Astrocyte of the spinal cord (primary cell): Measurements from ENCODE around the gene ZMYM4.

Experiments
- DNase-seq: peaks from one replicate; pipeline ENCODE4 v3.0.0; 2011; ENCODE audit warnings: low read depth, low spot score
- H3K4me3 ChIP-seq: 2 replicates; pipeline ENCODE4 v1.5.1; 2011; ENCODE audit warnings: low read depth, mild to moderate bottlenecking, low read length, moderate library complexity
- in situ Hi-C: cut with HindIII; loops from 2 replicates; pipeline ENCODE4 v1.10.0; 2017; ENCODE audit warnings: low sequenced_read_pairs
- TF ChIP-seq, protein P1 (sequence below): IDR thresholded peaks from 2 replicates; pipeline ENCODE4 v1.5.1; 2012; ENCODE audit warnings: low read depth, mild to moderate bottlenecking, low read length, inconsistent platforms

ZMYM4 gene

GRCh38 chr1:35407743-35408142 lies 139.2 kb downstream of the ZMYM4 start:
- in situ Hi-C loops, result no loop called here
- H3K4me3 ChIP-seq, result no peak overlapping the region
- TF ChIP-seq, protein P1, sequence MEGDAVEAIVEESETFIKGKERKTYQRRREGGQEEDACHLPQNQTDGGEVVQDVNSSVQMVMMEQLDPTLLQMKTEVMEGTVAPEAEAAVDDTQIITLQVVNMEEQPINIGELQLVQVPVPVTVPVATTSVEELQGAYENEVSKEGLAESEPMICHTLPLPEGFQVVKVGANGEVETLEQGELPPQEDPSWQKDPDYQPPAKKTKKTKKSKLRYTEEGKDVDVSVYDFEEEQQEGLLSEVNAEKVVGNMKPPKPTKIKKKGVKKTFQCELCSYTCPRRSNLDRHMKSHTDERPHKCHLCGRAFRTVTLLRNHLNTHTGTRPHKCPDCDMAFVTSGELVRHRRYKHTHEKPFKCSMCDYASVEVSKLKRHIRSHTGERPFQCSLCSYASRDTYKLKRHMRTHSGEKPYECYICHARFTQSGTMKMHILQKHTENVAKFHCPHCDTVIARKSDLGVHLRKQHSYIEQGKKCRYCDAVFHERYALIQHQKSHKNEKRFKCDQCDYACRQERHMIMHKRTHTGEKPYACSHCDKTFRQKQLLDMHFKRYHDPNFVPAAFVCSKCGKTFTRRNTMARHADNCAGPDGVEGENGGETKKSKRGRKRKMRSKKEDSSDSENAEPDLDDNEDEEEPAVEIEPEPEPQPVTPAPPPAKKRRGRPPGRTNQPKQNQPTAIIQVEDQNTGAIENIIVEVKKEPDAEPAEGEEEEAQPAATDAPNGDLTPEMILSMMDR, result no peak
- DNase-seq, result no peak

DNA sequence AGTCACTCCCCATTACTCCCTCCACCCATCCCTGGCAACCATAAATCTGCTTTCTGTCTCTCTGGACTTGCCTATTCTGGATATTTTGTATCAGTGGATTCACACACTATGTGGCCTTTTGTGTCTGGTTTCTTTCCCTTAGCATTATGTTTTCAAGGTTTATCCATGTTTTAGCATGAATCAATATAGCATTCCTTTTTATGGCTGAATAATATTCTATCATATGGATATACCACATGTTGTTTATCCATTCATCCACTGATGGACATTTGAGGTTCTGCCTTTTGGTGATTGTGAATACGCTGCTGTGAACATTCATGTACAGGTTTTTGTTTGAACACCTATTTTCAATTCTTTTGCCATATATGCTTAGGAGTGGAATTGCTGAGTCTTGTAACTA lies 140.4 kb downstream of the ZMYM4 start:
- TF ChIP-seq, protein P1, result no peak
- DNase-seq, result no peak
- H3K4me3 ChIP-seq, result no peak overlapping the region
- in situ Hi-C loops, result no loop called here

DNA sequence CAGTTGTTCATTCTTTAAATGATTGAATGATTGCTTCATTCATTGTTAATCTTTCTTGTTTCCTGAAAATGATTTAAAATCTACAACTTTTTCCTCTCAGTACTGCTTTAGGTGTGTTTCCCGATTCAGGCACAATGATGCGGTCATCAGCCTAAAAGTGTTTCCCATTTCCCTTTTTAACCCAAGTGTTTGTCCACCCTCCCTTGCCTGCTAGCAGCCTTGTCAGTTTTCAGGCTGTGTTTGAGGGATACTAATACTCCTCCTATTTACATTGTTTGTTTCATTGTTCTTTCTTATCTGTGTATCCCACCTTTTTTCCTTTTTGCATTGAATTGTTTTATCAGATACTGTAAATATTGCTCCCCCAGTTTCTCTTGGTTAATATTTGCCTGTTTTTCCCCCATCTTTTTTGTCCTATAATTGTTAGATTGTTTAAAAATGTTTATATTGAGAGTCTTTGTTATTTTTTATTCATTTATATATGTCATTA lies 157.6 kb downstream of the ZMYM4 start:
- DNase-seq, result no peak
- no peak overlapping the region for H3K4me3 ChIP-seq
- TF ChIP-seq, protein P1, result no peak
- in situ Hi-C loops, result no loop called here

- DNase-seq, result no peak
- TF ChIP-seq, protein P1, result no peak
- in situ Hi-C loops, result no loop called here
- H3K4me3 ChIP-seq, result no peak overlapping the region
Observed at GRCh38 chr1:35428360-35428759, 159.9 kb downstream of the ZMYM4 start.

GRCh38 chr1:35430762-35431161 lies 162.3 kb downstream of the ZMYM4 start:
- H3K4me3 ChIP-seq, result no peak overlapping the region
- TF ChIP-seq, protein P1, result no peak
- in situ Hi-C loops, result no loop called here
- DNase-seq, result no peak

DNA sequence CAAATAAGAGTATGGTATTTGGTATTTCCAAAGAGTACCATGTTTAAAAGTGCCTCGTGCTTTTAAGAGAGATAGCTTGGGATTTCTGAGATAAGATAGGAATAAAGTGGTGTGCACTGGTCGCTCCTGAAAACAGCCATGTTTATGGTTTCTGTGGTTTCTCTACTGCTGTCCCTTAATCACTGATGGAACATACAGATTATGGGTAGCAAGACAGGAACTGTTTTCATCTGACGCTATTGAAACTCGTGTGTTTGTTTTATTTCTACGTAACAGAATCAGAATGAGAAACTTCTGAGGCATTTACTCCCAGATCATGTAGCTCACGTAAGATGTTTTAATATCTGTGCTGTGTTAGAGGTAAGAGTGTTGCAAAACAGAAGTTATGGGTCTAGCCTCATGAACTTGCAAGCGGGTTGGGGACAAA lies 162.7 kb downstream of the ZMYM4 start:
- no peak for DNase-seq
- in situ Hi-C loops, result no loop called here
- TF ChIP-seq, protein P1, result no peak
- H3K4me3 ChIP-seq, result no peak overlapping the region

DNA sequence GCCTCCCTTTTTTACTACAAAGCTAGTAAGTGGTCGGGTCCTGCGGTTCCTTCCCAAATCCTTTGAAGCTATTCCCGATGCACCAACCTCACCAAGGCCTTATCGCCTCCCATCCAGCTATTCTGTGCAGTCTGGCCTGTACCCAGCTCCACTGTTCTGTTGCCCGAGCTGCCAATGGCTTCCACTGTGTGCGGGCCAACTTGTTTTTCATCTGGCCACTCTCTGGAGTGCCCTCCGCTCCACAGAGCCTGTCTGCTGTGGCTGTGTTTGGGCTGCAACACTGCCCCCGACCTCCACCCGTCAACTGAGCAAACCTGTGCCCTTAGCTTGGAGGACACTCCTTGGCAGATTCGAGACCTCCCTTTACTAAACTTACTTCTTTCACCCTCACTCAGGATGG lies 163.7 kb downstream of the ZMYM4 start:
- TF ChIP-seq, protein P1, result no peak
- DNase-seq, result no peak
- no peak overlapping the region for H3K4me3 ChIP-seq
- in situ Hi-C loops, result no loop called here
